BLaER1 (cell line): ENCODE data around the gene ITGA6.

ENCODE experiments used
- H3K27ac ChIP-seq: shearing (Covaris generic); formaldehyde crosslinking; 2 replicates; pipeline ENCODE4 v1.8.1; 2022
- H3K27me3 ChIP-seq: shearing (Covaris generic); formaldehyde crosslinking; 2 replicates; pipeline ENCODE4 v1.8.1; 2022
- H3K36me3 ChIP-seq: shearing (Covaris generic); formaldehyde crosslinking; 2 replicates; pipeline ENCODE4 v1.8.1; 2022
- H3K4me1 ChIP-seq: shearing (Covaris generic); formaldehyde crosslinking; 2 replicates; pipeline ENCODE4 v1.8.1; 2022
- H3K4me2 ChIP-seq: shearing (Covaris generic); formaldehyde crosslinking; 2 replicates; pipeline ENCODE4 v1.8.1; 2022
- H3K4me3 ChIP-seq: shearing (Covaris generic); formaldehyde crosslinking; 2 replicates; pipeline ENCODE4 v1.8.1; 2022
- H3K9ac ChIP-seq: shearing (Covaris generic); formaldehyde crosslinking; 2 replicates; pipeline ENCODE4 v1.8.1; 2022
- H3K9me3 ChIP-seq: shearing (Covaris generic); formaldehyde crosslinking; 2 replicates; pipeline ENCODE4 v1.8.1; 2022
- H4K20me1 ChIP-seq: shearing (Covaris generic); formaldehyde crosslinking; 2 replicates; pipeline ENCODE4 v1.8.1; 2022
- Cebpa-rat ChIP-seq: shearing (Covaris generic); IDR thresholded peaks from 2 replicates; pipeline ENCODE4 v1.8.1; 2022

The ITGA6 gene

GRCh38 chr2:172472446-172473033, 45.2 kb downstream of the ITGA6 start:
- no peak overlapping the region for H3K4me2 ChIP-seq
- H4K20me1 ChIP-seq: no peaks in the 10 kb centered on the region
- H3K27ac ChIP-seq: no peak overlapping the region
- TF ChIP-seq Cebpa-rat: no peak
- peaks cover 6% of the 10 kb centered on the region; the same call in 1 of the 2 replicates for H3K36me3 ChIP-seq
- no peak overlapping the region for H3K4me3 ChIP-seq
- H3K4me1 ChIP-seq: no peaks in the 10 kb centered on the region
- H3K27me3 ChIP-seq: no peaks in the 10 kb centered on the region
- H3K9me3 ChIP-seq: no peaks in the 10 kb centered on the region
- no peak overlapping the region for H3K9ac ChIP-seq

- no peaks in the 10 kb centered on the region for H3K4me1 ChIP-seq
- H3K9me3 ChIP-seq: no peaks in the 10 kb centered on the region
- no peak overlapping the region for H3K4me2 ChIP-seq
- H4K20me1 ChIP-seq: no peaks in the 10 kb centered on the region
- no peak overlapping the region for H3K4me3 ChIP-seq
- no peaks in the 10 kb centered on the region for H3K27me3 ChIP-seq
- H3K27ac ChIP-seq: no peak overlapping the region
- TF ChIP-seq Cebpa-rat: no peak
- H3K9ac ChIP-seq: no peak overlapping the region
- peaks cover 6% of the 10 kb centered on the region; the same call in 1 of the 2 replicates for H3K36me3 ChIP-seq
These were observed 45.8 kb downstream of the ITGA6 start for GRCh38 chr2:172473167-172473566.

- Histone ChIP-seq H3K9ac (no peak overlapping the region), H3K9me3 (no peaks in the 10 kb centered on the region), H3K4me3 (no peak overlapping the region), H3K4me1 (no peaks in the 10 kb centered on the region), H3K4me2 (no peak overlapping the region), H3K27ac (no peak overlapping the region), H3K36me3 (no peaks in the 10 kb centered on the region; the same call in 1 of the 2 replicates), H3K27me3 (no peaks in the 10 kb centered on the region), H4K20me1 (no peaks in the 10 kb centered on the region)
- TF ChIP-seq Cebpa-rat: no peak
These were observed 51.0 kb downstream of the ITGA6 start for GRCh38 chr2:172478353-172478752.

GRCh38 chr2:172480301-172481218, 53.2 kb downstream of the ITGA6 start:
- Histone ChIP-seq H3K4me1 (no peaks in the 10 kb centered on the region), H3K9me3 (no peaks in the 10 kb centered on the region), H4K20me1 (no peaks in the 10 kb centered on the region), H3K36me3 (peaks cover 8% of the 10 kb centered on the region; the same call in 1 of the 2 replicates), H3K4me3 (no peak overlapping the region), H3K27me3 (no peaks in the 10 kb centered on the region), H3K4me2 (no peak overlapping the region), H3K27ac (no peak overlapping the region), H3K9ac (no peak overlapping the region)
- TF ChIP-seq Cebpa-rat: no peak

- Histone ChIP-seq H3K4me3 (no peak overlapping the region), H3K4me1 (no peaks in the 10 kb centered on the region), H3K4me2 (no peak overlapping the region), H3K27ac (no peak overlapping the region), H3K27me3 (no peaks in the 10 kb centered on the region), H3K36me3 (peaks cover 18% of the 10 kb centered on the region; the same call in 1 of the 2 replicates), H4K20me1 (no peaks in the 10 kb centered on the region), H3K9ac (no peak overlapping the region), H3K9me3 (no peaks in the 10 kb centered on the region)
- TF ChIP-seq Cebpa-rat: no peak
These were observed 54.3 kb downstream of the ITGA6 start for GRCh38 chr2:172481507-172482262.

GRCh38 chr2:172484253-172484652, 56.9 kb downstream of the ITGA6 start:
- Histone ChIP-seq H3K9me3 (no peaks in the 10 kb centered on the region), H3K36me3 (peaks cover 40% of the 10 kb centered on the region)

GRCh38 chr2:172484706-172485105, 57.3 kb downstream of the ITGA6 start:
- peaks cover 45% of the 10 kb centered on the region for H3K36me3 ChIP-seq
- no peak overlapping the region for H3K4me2 ChIP-seq
- H3K9me3 ChIP-seq: no peaks in the 10 kb centered on the region
- no peaks in the 10 kb centered on the region for H4K20me1 ChIP-seq
- no peaks in the 10 kb centered on the region for H3K27me3 ChIP-seq
- H3K27ac ChIP-seq: no peak overlapping the region
- no peak overlapping the region for H3K9ac ChIP-seq
- H3K4me3 ChIP-seq: no peak overlapping the region
- TF ChIP-seq Cebpa-rat: no peak
- no peaks in the 10 kb centered on the region for H3K4me1 ChIP-seq

More at GRCh38 chr2:172484253-172484652, 56.9 kb downstream of the ITGA6 start:
- TF ChIP-seq Cebpa-rat: no peak
- Histone ChIP-seq H3K4me3 (no peak overlapping the region), H3K27me3 (no peaks in the 10 kb centered on the region), H4K20me1 (no peaks in the 10 kb centered on the region), H3K4me1 (no peaks in the 10 kb centered on the region), H3K9ac (no peak overlapping the region), H3K27ac (no peak overlapping the region), H3K4me2 (no peak overlapping the region)

GRCh38 chr2:172488556-172488955, 61.2 kb downstream of the ITGA6 start:
- no peak for TF ChIP-seq Cebpa-rat
- no peaks in the 10 kb centered on the region for H4K20me1 ChIP-seq
- H3K9ac ChIP-seq: no peak overlapping the region
- no peaks in the 10 kb centered on the region for H3K27me3 ChIP-seq
- H3K4me1 ChIP-seq: no peaks in the 10 kb centered on the region
- H3K27ac ChIP-seq: no peak overlapping the region
- peaks cover 80% of the 10 kb centered on the region for H3K36me3 ChIP-seq
- no peak overlapping the region for H3K4me3 ChIP-seq
- no peaks in the 10 kb centered on the region for H3K9me3 ChIP-seq
- H3K4me2 ChIP-seq: no peak overlapping the region

- no peak for TF ChIP-seq Cebpa-rat
- H4K20me1 ChIP-seq: no peaks in the 10 kb centered on the region
- H3K27me3 ChIP-seq: no peaks in the 10 kb centered on the region
- peaks cover 92% of the 10 kb centered on the region for H3K36me3 ChIP-seq
- H3K9me3 ChIP-seq: no peaks in the 10 kb centered on the region
- no peak overlapping the region for H3K4me2 ChIP-seq
- H3K27ac ChIP-seq: no peak overlapping the region
- no peaks in the 10 kb centered on the region for H3K4me1 ChIP-seq
- no peak overlapping the region for H3K4me3 ChIP-seq
- H3K9ac ChIP-seq: no peak overlapping the region
These were observed 62.3 kb downstream of the ITGA6 start for GRCh38 chr2:172489681-172490080.
